Lower leg skin (tissue), 4 donors: ENCODE results near the gene HSD17B13. TPM values are rescaled to one million over a fixed set of nuclear protein-coding genes. Genes with fewer than 3 reads are reported as not detected.

ENCODE experiments used
- DNase-seq, 2 donors: peaks; one replicate each; pipeline ENCODE4 v3.0.0-alpha.2; 2019; ENCODE audit warnings: low spot score in 2 of 2
- H3K4me3 ChIP-seq: fragments of 200-600 bp; sonication (generic); 2 replicates; pipeline ENCODE4 v1.5.1; 2017; ENCODE audit warnings: mild to moderate bottlenecking, low read depth; ENCODE audit not compliant: poor library complexity, severe bottlenecking
- POLR2A ChIP-seq, 2 donors: fragments of 450-650 bp; IDR thresholded peaks; one replicate each; pipeline ENCODE4 v1.6.1; 2016 to 2017; ENCODE audit warnings: antibody characterized with exemption in 2 of 2, mild to moderate bottlenecking in 1 of 2, moderate library complexity in 1 of 2
- WGBS, 2 donors: methylation state at CpG; one replicate each; pipeline ENCODE4 v1.1.5; 2018; 5-methylcytosine and 5-hydroxymethylcytosine counted together
- intact Hi-C: fragments of 100-400 bp; cut with DNase I; formaldehyde crosslinking; loops from one replicate; pipeline ENCODE4 v1.15.0; 2023; ENCODE audit warnings: low total_unique reads
- total RNA-seq, 4 donors: library from RNA; depleted of rRNA; stranded (reverse); fragments of >200 nt; gene quantifications; one replicate each; pipeline ENCODE4 v1.1.0, GENCODE V29; 2016
- TF ChIP-seq, protein P1 (sequence below), 3 donors: fragments of 450-650 bp; IDR thresholded peaks; one replicate each; pipeline ENCODE4 v1.5.1; 2016; ENCODE audit warnings: antibody characterized with exemption in 3 of 3, mild to moderate bottlenecking in 3 of 3, moderate library complexity in 2 of 3

HSD17B13 gene, protein sequence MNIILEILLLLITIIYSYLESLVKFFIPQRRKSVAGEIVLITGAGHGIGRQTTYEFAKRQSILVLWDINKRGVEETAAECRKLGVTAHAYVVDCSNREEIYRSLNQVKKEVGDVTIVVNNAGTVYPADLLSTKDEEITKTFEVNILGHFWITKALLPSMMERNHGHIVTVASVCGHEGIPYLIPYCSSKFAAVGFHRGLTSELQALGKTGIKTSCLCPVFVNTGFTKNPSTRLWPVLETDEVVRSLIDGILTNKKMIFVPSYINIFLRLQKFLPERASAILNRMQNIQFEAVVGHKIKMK
- total RNA-seq, result 10 to 100 TPM in 2 of 4 donors, 1 to 10 TPM in 1, under 1 TPM in 1; 0.55 to 76.4 (median 34.8) TPM

DNA sequence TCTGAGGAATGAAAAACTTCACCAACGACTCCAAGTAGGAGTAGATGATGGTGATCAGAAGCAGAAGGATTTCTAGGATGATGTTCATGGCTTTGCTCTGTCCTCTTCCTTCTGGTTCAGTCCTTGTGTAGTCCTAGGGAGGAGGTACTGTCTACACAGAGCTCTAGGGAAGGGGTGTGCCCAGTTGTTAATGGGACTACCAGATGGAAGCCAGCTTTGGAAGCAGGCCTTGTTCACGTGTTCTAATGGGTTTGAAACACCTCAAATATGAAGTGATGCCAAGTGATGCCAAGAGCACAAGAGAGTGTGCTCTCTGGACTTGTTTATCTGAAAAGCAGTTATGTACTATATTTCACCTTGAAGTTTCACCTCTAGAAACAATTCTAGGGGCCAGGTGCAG is at the start of gene HSD17B13:
TSS of gene HSD17B13 (minus strand) at position 129 of the 400 bp plus-strand sequence. CDS start at position 88, 41 bp downstream.
- 27 to 44% methylated on average over 2 of the region's 2 CpGs for WGBS, 2 donors
- TF ChIP-seq, protein P1, sequence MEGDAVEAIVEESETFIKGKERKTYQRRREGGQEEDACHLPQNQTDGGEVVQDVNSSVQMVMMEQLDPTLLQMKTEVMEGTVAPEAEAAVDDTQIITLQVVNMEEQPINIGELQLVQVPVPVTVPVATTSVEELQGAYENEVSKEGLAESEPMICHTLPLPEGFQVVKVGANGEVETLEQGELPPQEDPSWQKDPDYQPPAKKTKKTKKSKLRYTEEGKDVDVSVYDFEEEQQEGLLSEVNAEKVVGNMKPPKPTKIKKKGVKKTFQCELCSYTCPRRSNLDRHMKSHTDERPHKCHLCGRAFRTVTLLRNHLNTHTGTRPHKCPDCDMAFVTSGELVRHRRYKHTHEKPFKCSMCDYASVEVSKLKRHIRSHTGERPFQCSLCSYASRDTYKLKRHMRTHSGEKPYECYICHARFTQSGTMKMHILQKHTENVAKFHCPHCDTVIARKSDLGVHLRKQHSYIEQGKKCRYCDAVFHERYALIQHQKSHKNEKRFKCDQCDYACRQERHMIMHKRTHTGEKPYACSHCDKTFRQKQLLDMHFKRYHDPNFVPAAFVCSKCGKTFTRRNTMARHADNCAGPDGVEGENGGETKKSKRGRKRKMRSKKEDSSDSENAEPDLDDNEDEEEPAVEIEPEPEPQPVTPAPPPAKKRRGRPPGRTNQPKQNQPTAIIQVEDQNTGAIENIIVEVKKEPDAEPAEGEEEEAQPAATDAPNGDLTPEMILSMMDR (IDR thresholded peaks at IDR 0.05), result no peak
- TF ChIP-seq POLR2A (IDR thresholded peaks at IDR 0.05), result no peak
- DNase-seq, result no peak
- intact Hi-C loops, result no loop called here
- no peak within 1 kb of the TSS for H3K4me3 ChIP-seq

DNA sequence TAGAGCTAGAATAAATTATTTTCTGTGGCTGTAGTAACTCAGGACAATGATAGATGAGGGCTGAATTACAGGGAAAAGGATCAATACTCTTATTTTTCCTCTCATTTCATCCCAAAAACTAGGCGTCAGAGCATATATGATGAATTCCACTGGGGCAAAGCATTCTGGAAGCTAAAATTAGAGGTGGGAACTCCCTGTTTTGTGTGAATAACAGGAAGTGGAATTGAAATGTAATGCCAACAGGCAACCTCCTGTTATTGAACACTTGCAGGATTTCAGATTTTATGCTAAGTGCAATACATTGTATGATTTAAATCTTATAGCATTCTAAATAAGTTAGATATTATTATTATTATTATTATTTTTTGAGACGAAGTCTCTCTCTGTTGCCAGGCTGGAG is 47.4 kb upstream of the HSD17B13 start:
- no peak overlapping the region for H3K4me3 ChIP-seq
- DNase-seq, result no peak
- intact Hi-C loops, result loop anchor here (2.0 kb wide), 1 partner anchor 57 kb away; no protein-coding TSS in a partner anchor
- 61 to 71% methylated on average over 2 of the region's 2 CpGs for WGBS, 2 donors
- TF ChIP-seq, protein P1 (IDR thresholded peaks at IDR 0.05), result no peak
- TF ChIP-seq POLR2A (IDR thresholded peaks at IDR 0.05), result no peak

DNA sequence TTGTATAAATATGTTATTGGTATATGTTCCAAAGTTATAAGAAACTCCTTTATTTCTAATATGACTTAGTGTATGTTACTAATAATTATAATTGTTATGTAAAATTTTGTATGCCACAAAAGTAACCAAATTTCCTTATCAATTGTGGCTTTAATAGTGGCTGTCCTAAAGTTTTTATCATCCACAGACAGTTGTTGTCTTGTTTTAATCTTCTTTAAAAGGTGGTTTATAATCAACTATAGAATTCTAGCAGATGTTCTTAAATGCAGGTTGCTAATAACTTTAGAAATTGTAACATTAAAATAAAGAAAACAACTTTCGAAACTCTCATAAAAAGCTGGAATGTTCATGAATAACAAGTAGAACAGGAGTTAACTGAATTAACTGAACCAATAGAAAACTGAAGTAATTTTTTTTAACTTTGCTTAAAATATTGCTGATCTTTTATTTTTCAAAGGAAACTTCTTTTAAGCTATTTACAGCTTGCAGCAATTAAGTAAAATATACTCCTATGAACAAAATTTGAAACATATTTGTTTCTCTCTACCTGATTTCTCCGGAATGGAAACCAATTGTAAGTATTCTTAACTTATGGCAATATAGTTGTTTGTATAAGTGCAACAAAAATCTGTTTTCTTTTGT is 44.0 kb upstream of the HSD17B13 start:
- intact Hi-C loops, result no loop called here
- TF ChIP-seq, protein P1 (IDR thresholded peaks at IDR 0.05), result no peak
- TF ChIP-seq POLR2A (IDR thresholded peaks at IDR 0.05), result no peak
- WGBS, 2 donors, result 68 to 98% methylated on average over 2 of the region's 2 CpGs
- no peak for DNase-seq
- no peak overlapping the region for H3K4me3 ChIP-seq

DNA sequence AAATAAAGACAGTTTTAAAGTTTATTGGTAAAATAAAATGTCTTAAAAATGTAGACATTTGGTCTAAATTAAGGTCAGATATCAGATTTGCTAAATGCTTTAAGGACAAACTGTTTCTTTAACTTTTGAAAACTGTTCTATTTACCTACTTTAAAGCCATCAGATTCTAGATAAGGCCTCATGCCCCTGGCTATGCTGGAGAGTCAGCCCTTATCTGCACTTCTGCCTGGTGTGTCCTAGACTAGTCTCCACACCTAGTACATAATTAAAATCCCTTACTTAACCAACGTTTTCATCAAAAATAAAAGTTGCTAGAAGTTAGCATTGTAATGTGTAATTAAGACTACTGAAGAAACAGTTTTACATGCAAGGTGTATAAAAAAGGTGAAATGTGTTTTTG is 42.7 kb upstream of the HSD17B13 start:
- intact Hi-C loops, result no loop called here
- no peak for DNase-seq
- no peak overlapping the region for H3K4me3 ChIP-seq
- 32 to 54% methylated on average over 1 of the region's 1 CpG for WGBS, 2 donors
- TF ChIP-seq, protein P1 (IDR thresholded peaks at IDR 0.05), result no peak
- no peak for TF ChIP-seq POLR2A (IDR thresholded peaks at IDR 0.05)

DNA sequence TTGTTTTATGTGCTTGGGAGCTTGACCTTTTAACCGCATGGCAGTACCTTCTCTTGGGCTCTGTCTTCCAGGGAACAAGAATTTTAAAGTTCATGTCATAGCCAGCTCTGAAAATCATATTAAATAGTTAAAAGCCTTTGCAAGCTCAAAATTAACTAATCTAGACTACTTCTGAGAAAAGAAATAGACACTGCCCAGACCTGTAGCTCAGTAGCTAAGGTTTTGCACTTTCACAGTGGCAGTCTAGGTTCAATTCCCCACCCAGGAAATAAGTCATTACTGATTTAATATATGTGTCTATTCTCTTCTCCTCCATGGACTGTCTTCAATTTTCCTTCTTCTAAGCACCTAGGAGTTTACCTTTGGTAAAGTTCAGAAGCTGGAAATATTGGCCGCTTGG is 40.9 kb upstream of the HSD17B13 start:
- no peak for DNase-seq
- H3K4me3 ChIP-seq, result no peak overlapping the region
- WGBS, 2 donors, result 93 to 100% methylated on average over 2 of the region's 2 CpGs
- intact Hi-C loops, result no loop called here
- TF ChIP-seq POLR2A (IDR thresholded peaks at IDR 0.05), result no peak
- TF ChIP-seq, protein P1 (IDR thresholded peaks at IDR 0.05), result no peak
